Measurements from ENCODE around the gene DNMBP.

Gene DNMBP

GRCh38 chr10:99996671-99997648 is 12.8 kb downstream of the DNMBP start:
- H3K9ac ChIP-seq: no peak overlapping the region
- no peak overlapping the region for H3K27ac ChIP-seq
- peaks cover 16% of the 10 kb centered on the region for H3K4me1 ChIP-seq (ENCODE audit: low read depth, poor library complexity, severe bottlenecking)
- no peaks in the 10 kb centered on the region for H3K27me3 ChIP-seq (ENCODE audit: insufficient read depth, low read depth)
- no peak overlapping the region for H2AFZ ChIP-seq (ENCODE audit: low read depth)
- no peak overlapping the region for H3K4me2 ChIP-seq
- H3K79me2 ChIP-seq (ENCODE audit: insufficient read depth, low read depth): no peaks in the 10 kb centered on the region
- TF ChIP-seq CTCF (conservative IDR thresholded peaks at IDR 0.05; ENCODE audit: low read depth, low read length): no peak
- H3K36me3 ChIP-seq (ENCODE audit: insufficient read depth): no peaks in the 10 kb centered on the region
- no peak overlapping the region for H3K4me3 ChIP-seq (IDR thresholded peaks at IDR 0.05; ENCODE audit: insufficient read depth, low read depth, low read length)
- H4K20me1 ChIP-seq (ENCODE audit: insufficient read depth): no peaks in the 10 kb centered on the region

- peaks cover 16% of the 10 kb centered on the region for H3K4me1 ChIP-seq (ENCODE audit: low read depth, poor library complexity, severe bottlenecking)
- no peaks in the 10 kb centered on the region for H3K36me3 ChIP-seq (ENCODE audit: insufficient read depth)
- H3K4me3 ChIP-seq (IDR thresholded peaks at IDR 0.05; ENCODE audit: insufficient read depth, low read depth, low read length): no peak overlapping the region
- H3K9ac ChIP-seq: no peak overlapping the region
- H3K4me2 ChIP-seq: no peak overlapping the region
- H3K79me2 ChIP-seq (ENCODE audit: insufficient read depth, low read depth): no peaks in the 10 kb centered on the region
- H3K27ac ChIP-seq: no peak overlapping the region
- no peaks in the 10 kb centered on the region for H3K27me3 ChIP-seq (ENCODE audit: insufficient read depth, low read depth)
- no peaks in the 10 kb centered on the region for H4K20me1 ChIP-seq (ENCODE audit: insufficient read depth)
- no peak overlapping the region for H2AFZ ChIP-seq (ENCODE audit: low read depth)
- no peak for TF ChIP-seq CTCF (conservative IDR thresholded peaks at IDR 0.05; ENCODE audit: low read depth, low read length)
Observed at GRCh38 chr10:99995713-99996112, 14.0 kb downstream of the DNMBP start.

- Histone ChIP-seq H3K4me2 (no peak overlapping the region), H3K4me1 (ENCODE audit: low read depth, poor library complexity, severe bottlenecking) (peaks cover 15% of the 10 kb centered on the region), H3K79me2 (ENCODE audit: insufficient read depth, low read depth) (no peaks in the 10 kb centered on the region), H3K27ac (no peak overlapping the region), H2AFZ (ENCODE audit: low read depth) (no peak overlapping the region), H3K9ac (no peak overlapping the region), H4K20me1 (ENCODE audit: insufficient read depth) (no peaks in the 10 kb centered on the region), H3K4me3 (IDR thresholded peaks at IDR 0.05; ENCODE audit: insufficient read depth, low read depth, low read length) (no peak overlapping the region), H3K36me3 (ENCODE audit: insufficient read depth) (no peaks in the 10 kb centered on the region), H3K27me3 (ENCODE audit: insufficient read depth, low read depth) (no peaks in the 10 kb centered on the region)
- no peak for TF ChIP-seq CTCF (conservative IDR thresholded peaks at IDR 0.05; ENCODE audit: low read depth, low read length)
Observed at GRCh38 chr10:99995269-99995668, 14.5 kb downstream of the DNMBP start.

GRCh38 chr10:99994801-99995200 is 14.9 kb downstream of the DNMBP start:
- TF ChIP-seq CTCF (conservative IDR thresholded peaks at IDR 0.05; ENCODE audit: low read depth, low read length): no peak
- Histone ChIP-seq H3K36me3 (ENCODE audit: insufficient read depth) (no peaks in the 10 kb centered on the region), H3K79me2 (ENCODE audit: insufficient read depth, low read depth) (no peaks in the 10 kb centered on the region), H4K20me1 (ENCODE audit: insufficient read depth) (no peaks in the 10 kb centered on the region), H3K27ac (no peak overlapping the region), H3K27me3 (ENCODE audit: insufficient read depth, low read depth) (no peaks in the 10 kb centered on the region), H3K9ac (no peak overlapping the region), H3K4me2 (no peak overlapping the region), H3K4me1 (ENCODE audit: low read depth, poor library complexity, severe bottlenecking) (peaks cover 10% of the 10 kb centered on the region), H2AFZ (ENCODE audit: low read depth) (no peak overlapping the region), H3K4me3 (IDR thresholded peaks at IDR 0.05; ENCODE audit: insufficient read depth, low read depth, low read length) (no peak overlapping the region)
